SU-DHL-6 (cell line): Measurements from ENCODE around the gene CDR2L.

Experiments
- EZH2phosphoT487 ChIP-seq: fragments of 200-600 bp; sonication (generic), shearing (Covaris generic); conservative IDR thresholded peaks from 2 replicates; pipeline ENCODE4 v1.6.1; 2018; ENCODE audit warnings: mild to moderate bottlenecking, antibody characterized with exemption, low read length, moderate library complexity, mixed read lengths
- TF ChIP-seq, protein P1 (sequence below): fragments of 200-600 bp; sonication (generic); IDR thresholded peaks from one replicate; pipeline ENCODE4 v1.5.1; 2017; ENCODE audit warnings: antibody characterized with exemption, mild to moderate bottlenecking, low read length, moderate library complexity; ENCODE audit not compliant: insufficient read depth, poor library complexity, severe bottlenecking

DNA sequence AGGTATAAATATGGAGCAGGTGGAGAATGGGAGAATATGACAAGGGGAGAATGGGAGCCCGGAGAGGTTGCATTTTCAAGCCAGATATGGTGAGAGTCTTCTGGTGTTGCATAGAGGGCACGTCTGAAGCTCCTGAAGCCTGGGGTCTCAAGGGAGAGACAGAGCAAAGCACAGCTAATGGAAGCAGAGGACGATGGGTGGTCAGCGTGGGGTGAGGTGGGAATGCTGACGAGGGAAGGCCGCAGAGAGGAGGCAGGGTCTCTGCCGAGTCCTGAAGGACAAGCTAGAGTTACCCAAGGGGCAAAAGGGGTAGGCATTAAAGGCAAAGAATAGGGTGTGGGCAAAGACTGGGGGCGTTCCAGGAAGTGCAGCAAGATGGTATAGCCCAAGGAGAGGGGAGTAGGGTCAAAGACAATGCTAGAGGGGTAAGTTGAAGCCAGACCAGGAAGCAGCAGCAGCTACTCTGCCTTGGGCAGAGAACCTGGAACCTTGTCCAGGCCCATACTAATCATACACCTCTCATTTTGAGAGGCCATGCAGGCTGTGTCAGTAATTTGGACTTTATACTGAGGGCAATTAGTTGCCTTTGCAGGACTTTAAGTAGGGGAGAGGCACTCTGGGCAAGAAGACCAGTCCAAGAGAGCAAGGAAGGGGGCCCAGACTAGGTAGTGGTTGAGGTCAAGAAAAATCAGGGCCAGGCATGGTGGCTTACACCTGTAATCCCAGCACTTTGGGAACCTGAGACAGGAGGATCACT is 49.1 kb upstream of the CDR2L start:
- TF ChIP-seq, protein P1, sequence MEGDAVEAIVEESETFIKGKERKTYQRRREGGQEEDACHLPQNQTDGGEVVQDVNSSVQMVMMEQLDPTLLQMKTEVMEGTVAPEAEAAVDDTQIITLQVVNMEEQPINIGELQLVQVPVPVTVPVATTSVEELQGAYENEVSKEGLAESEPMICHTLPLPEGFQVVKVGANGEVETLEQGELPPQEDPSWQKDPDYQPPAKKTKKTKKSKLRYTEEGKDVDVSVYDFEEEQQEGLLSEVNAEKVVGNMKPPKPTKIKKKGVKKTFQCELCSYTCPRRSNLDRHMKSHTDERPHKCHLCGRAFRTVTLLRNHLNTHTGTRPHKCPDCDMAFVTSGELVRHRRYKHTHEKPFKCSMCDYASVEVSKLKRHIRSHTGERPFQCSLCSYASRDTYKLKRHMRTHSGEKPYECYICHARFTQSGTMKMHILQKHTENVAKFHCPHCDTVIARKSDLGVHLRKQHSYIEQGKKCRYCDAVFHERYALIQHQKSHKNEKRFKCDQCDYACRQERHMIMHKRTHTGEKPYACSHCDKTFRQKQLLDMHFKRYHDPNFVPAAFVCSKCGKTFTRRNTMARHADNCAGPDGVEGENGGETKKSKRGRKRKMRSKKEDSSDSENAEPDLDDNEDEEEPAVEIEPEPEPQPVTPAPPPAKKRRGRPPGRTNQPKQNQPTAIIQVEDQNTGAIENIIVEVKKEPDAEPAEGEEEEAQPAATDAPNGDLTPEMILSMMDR, result no peak
- no peak for TF ChIP-seq EZH2phosphoT487
